ENCODE data around the gene EVA1C. TPM values are rescaled to one million over a fixed set of nuclear protein-coding genes. Genes with fewer than 3 reads are reported as not detected.

The EVA1C gene
- total RNA-seq, 1 experiment from 2014 or later, result 16.1 TPM

DNA sequence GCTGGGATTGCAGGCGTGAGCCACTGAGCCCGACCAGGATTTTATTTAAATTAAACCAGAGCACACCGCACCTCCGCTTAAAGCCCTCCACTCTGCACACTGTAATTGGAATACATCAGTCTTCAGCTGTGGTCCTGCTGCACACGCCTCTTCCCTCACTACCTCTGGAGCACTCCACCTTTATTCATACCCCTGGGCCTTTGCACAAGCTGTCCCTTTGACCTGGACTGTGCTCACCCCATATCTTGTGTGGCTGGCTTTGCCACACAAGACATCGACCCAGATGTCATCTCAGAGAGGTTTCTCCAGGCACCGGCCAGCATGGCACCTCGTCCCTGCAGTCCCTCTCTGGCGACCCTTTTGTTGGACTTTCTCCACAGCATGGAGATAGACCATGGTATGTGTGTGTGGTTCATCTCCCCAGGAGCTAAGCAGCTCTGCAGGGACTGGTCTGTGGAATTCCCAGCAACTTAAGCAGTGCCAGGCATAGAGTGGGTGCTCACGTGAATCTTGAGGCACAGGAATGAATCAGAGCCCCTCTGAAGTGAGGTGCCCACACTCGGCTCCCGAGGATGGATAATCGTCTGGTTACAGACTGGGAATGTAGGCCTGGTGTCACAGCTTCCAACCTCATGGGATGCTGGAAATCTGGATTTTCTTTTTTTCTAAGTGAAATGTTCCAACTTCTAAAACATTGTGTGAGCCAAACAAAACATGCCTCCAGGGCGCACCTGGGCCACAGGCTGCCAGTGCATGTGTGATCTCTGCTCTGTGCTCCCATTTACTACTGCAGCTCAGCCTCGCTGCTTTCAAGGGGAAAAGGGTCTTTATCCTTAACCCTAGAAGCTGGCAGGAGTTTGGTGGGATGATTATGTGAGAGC, 61.9 kb downstream of the EVA1C start:
- POLR2A ChIA-PET (ENCODE audit: unreplicated experiment), result no interaction called here
- H3K9me2 ChIP-seq (replicated peaks; ENCODE audit: low read length), result no peaks in the 10 kb centered on the region
- no peaks in the 10 kb centered on the region for H3K79me2 ChIP-seq (ENCODE audit: low read length)
- H4K20me1 ChIP-seq (ENCODE audit: low read length), result no peaks in the 10 kb centered on the region
- H3F3A ChIP-seq (ENCODE audit: low read length, unreplicated experiment), result no peaks in the 10 kb centered on the region
- BruUV-seq (replicated peaks), result no TSS peak
- intact Hi-C loops (cut with micrococcal nuclease), result loop anchor here (1.0 to 5.0 kb wide), 5 partner anchors 20 to 127 kb away; partner anchors contain the start of gene EVA1C
- H3K4me1 ChIP-seq (ENCODE audit: insufficient read depth, low read length), result peaks cover 31% of the 10 kb centered on the region
- no peak overlapping the region for H2AFZ ChIP-seq (ENCODE audit: low read length)
- no peak overlapping the region for H3K9ac ChIP-seq (ENCODE audit: low read length)
- DNase-seq (peak; percentile 6), ATAC-seq (no peak)
- H3K4me3 ChIP-seq (ENCODE audit: low read length), result no peak overlapping the region
- H3K4me2 ChIP-seq (ENCODE audit: low read length), result 0 out of 2 replicates have a peak overlapping the region, but pooled peaks have one; percentile 64
- CTCF ChIA-PET, result interaction anchor here (1.2 to 1.4 kb wide), 2 partner anchors 9 to 95 kb away, joined by 4 read pairs; no protein-coding TSS in a partner anchor
- peak overlapping the region; percentile 41 for H3K27ac ChIP-seq (ENCODE audit: low read length)
- no peaks in the 10 kb centered on the region for H3K36me3 ChIP-seq (ENCODE audit: low read depth, low read length)
- TF ChIP-seq, protein P1, sequence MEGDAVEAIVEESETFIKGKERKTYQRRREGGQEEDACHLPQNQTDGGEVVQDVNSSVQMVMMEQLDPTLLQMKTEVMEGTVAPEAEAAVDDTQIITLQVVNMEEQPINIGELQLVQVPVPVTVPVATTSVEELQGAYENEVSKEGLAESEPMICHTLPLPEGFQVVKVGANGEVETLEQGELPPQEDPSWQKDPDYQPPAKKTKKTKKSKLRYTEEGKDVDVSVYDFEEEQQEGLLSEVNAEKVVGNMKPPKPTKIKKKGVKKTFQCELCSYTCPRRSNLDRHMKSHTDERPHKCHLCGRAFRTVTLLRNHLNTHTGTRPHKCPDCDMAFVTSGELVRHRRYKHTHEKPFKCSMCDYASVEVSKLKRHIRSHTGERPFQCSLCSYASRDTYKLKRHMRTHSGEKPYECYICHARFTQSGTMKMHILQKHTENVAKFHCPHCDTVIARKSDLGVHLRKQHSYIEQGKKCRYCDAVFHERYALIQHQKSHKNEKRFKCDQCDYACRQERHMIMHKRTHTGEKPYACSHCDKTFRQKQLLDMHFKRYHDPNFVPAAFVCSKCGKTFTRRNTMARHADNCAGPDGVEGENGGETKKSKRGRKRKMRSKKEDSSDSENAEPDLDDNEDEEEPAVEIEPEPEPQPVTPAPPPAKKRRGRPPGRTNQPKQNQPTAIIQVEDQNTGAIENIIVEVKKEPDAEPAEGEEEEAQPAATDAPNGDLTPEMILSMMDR (conservative IDR thresholded peaks at IDR 0.05; ENCODE audit: low read depth, low read length), result no peak
- TF ChIP-seq EZH2phosphoT487 (IDR thresholded peaks at IDR 0.05; ENCODE audit: borderline replicate concordance, low read length) (no peak), EZH2 (IDR thresholded peaks at IDR 0.05; ENCODE audit: low read length, unreplicated experiment) (no peak)
- no peaks in the 10 kb centered on the region for H3K9me3 ChIP-seq (ENCODE audit: low read length)
- no peaks in the 10 kb centered on the region for H3K27me3 ChIP-seq (ENCODE audit: low read length)

DNA sequence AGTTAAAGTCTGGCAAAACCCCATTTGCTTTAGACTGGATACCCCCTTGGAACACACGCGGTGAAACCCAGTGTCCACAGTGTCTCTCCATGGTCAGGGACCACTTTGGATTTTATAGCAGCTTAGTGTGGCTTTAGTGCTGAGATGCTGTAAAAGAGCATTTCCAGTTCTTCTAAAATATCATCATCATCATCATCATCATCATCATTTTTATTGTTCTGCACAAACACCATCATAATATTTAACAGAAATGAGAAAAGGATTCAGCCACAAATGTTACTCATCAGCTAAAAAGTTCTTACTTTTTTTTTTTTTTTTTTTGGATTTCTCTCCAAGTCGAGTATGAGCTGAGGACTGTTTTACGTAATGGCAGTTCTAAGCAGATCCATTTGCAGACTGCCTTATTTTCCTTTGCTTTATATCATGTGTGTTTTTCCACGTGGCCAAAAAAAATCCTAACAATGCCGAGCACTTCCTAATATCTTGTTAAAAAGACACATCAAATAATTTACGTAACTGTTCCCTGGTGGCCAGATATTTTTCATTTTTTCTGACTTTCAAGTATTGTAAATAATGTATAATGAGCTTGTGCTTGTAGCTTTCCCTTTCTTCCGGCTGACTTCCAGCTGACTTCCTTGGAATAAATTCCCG, 62.8 kb downstream of the EVA1C start:
- H3K27ac ChIP-seq (ENCODE audit: low read length), result peak overlapping the region; percentile 41
- ChIA-PET POLR2A (ENCODE audit: unreplicated experiment) (interaction anchor here (0.6 to 1.0 kb wide), 5 partner anchors 19 to 126 kb away, joined by 3 to 16 read pairs (median 9); no protein-coding TSS in a partner anchor), CTCF (interaction anchor here (0.6 to 1.4 kb wide), 6 partner anchors 10 to 103 kb away, joined by 3 to 6 read pairs (median 4); no protein-coding TSS in a partner anchor)
- H3K36me3 ChIP-seq (ENCODE audit: low read depth, low read length), result no peaks in the 10 kb centered on the region
- ATAC-seq (peak; percentile 52), DNase-seq (peak; percentile 52)
- no peaks in the 10 kb centered on the region for H3K9me2 ChIP-seq (replicated peaks; ENCODE audit: low read length)
- H3K9me3 ChIP-seq (ENCODE audit: low read length), result no peaks in the 10 kb centered on the region
- peaks cover 38% of the 10 kb centered on the region for H3K4me1 ChIP-seq (ENCODE audit: insufficient read depth, low read length)
- peak overlapping the region; percentile 18; the same call in 1 of the 2 replicates for H3K9ac ChIP-seq (ENCODE audit: low read length)
- TF ChIP-seq, protein P1 (conservative IDR thresholded peaks at IDR 0.05; ENCODE audit: low read depth, low read length), result no peak
- no peak for TF ChIP-seq EZH2phosphoT487 (IDR thresholded peaks at IDR 0.05; ENCODE audit: borderline replicate concordance, low read length)
- TF ChIP-seq EZH2 (IDR thresholded peaks at IDR 0.05; ENCODE audit: low read length, unreplicated experiment), result no peak
- no TSS peak for BruUV-seq (replicated peaks)
- H3K27me3 ChIP-seq (ENCODE audit: low read length), result no peaks in the 10 kb centered on the region
- peak overlapping the region; percentile 25; the same call in 1 of the 2 replicates for H3K4me3 ChIP-seq (ENCODE audit: low read length)
- peak overlapping the region; percentile 64 for H3K4me2 ChIP-seq (ENCODE audit: low read length)
- no peaks in the 10 kb centered on the region for H3K79me2 ChIP-seq (ENCODE audit: low read length)
- no peaks in the 10 kb centered on the region for H3F3A ChIP-seq (ENCODE audit: low read length, unreplicated experiment)
- H2AFZ ChIP-seq (ENCODE audit: low read length), result peak overlapping the region; percentile 51; the same call in 1 of the 2 replicates
- intact Hi-C loops (cut with micrococcal nuclease), result loop anchor here (1.0 to 5.0 kb wide), 5 partner anchors 20 to 126 kb away; partner anchors contain the start of gene EVA1C
- H4K20me1 ChIP-seq (ENCODE audit: low read length), result no peaks in the 10 kb centered on the region
